Naive thymus-derived CD8-positive, alpha-beta T cell (primary cell): ENCODE results near the gene APOBR. TPM values are rescaled to one million over a fixed set of nuclear protein-coding genes. Genes with fewer than 3 reads are reported as not detected.

Experiments
- ATAC-seq, 2 donors: fragments of 150-1000 bp; cut with Tn5 transposase in 1 of 2; sonication (Bioruptor Pico), chemical (Tn5 transposase) in 1 of 2; 1 replicate in 1 of 2; 2 replicates in 1 of 2; pipeline ENCODE4 v1.10.0; 2021; ENCODE audit warnings: mild to moderate bottlenecking in 2 of 2, moderate library complexity in 2 of 2
- POLR2A ChIA-PET: fragments of 350-600 bp; sonication (Branson Sonifier 250); formaldehyde crosslinking; loops from one replicate; lab custom pipeline; 2021; ENCODE audit warnings: antibody characterized with exemption; lab: Charles Lee
- DNase-seq, 10 donors: peaks; one replicate each; pipeline versions ENCODE4 v3.0.0 to v3.0.0-alpha.2; 2020 to 2022
- H3K27ac Mint-ChIP-seq, 10 donors: one replicate each; pipeline ENCODE4 v1.8.0; 2020 to 2022; ENCODE audit warnings: mild to moderate bottlenecking in 10 of 10, mixed read lengths in 10 of 10, moderate library complexity in 4 of 10, inconsistent platforms in 1 of 10
- H3K27me3 Mint-ChIP-seq, 5 donors: one replicate each; pipeline ENCODE4 v1.8.0; 2021 to 2022; ENCODE audit warnings: mixed read lengths in 5 of 5
- H3K36me3 Mint-ChIP-seq, 3 donors: one replicate each; pipeline ENCODE4 v1.8.0; 2020 to 2022; ENCODE audit warnings: mixed read lengths in 3 of 3, mild to moderate bottlenecking in 2 of 3, inconsistent platforms in 1 of 3
- H3K4me1 Mint-ChIP-seq, 4 donors: one replicate each; pipeline ENCODE4 v1.8.0; 2021 to 2022; ENCODE audit warnings: mixed read lengths in 4 of 4
- H3K4me3 Mint-ChIP-seq, 10 donors: one replicate each; pipeline ENCODE4 v1.8.0; 2020 to 2022; ENCODE audit warnings: mild to moderate bottlenecking in 10 of 10, mixed read lengths in 10 of 10, moderate library complexity in 6 of 10, inconsistent platforms in 1 of 10
- H3K9me3 Mint-ChIP-seq, 9 donors: one replicate each; pipeline ENCODE4 v1.8.0; 2020 to 2022; ENCODE audit warnings: mixed read lengths in 9 of 9, mild to moderate bottlenecking in 3 of 9, inconsistent platforms in 1 of 9, moderate library complexity in 1 of 9
- polyA plus RNA-seq, 3 donors: library from polyadenylated mRNA; unstranded; fragments of 300-500 nt; fragmentation: Illumina TruSeq; gene quantifications; one replicate each; pipeline ENCODE4 v1.2.3, GENCODE V29; 2021
- total RNA-seq, 8 experiments: library from RNA in 2 of 8; stranded (reverse) in 2 of 8; gene quantifications; one replicate each; pipeline ENCODE4 v1.2.3 and lab custom pipeline; 2021 to 2026

Gene APOBR
- total and polyA plus RNA-seq, 5 experiments from 2014 or later, result 0.38 to 9.0 (median 1.1) TPM

- POLR2A ChIA-PET, result interaction anchor here (4.0 kb wide), 1 partner anchor 53 kb away, joined by 21 read pairs; the partner anchor contains the start of gene APOBR
- Mint-ChIP-seq H3K4me3 (no peak overlapping the region), H3K27me3 (no peaks in the 10 kb centered on the region), H3K9me3 (no peaks in the 10 kb centered on the region), H3K36me3 (no peaks in the 10 kb centered on the region), H3K27ac (peak overlapping the region in 1 of 10 donors; percentile 41), H3K4me1 (peaks cover 4 to 12% (median 10%) of the 10 kb centered on the region in 4 donors)
- DNase-seq (no peak), ATAC-seq (no peak)
Measured at GRCh38 chr16:28546626-28547025, 52.2 kb downstream of the APOBR start.

- POLR2A ChIA-PET, result interaction anchor here (4.0 kb wide), 1 partner anchor 55 kb away, joined by 21 read pairs; the partner anchor contains the start of gene APOBR
- DNase-seq (no peak), ATAC-seq (no peak)
- Mint-ChIP-seq H3K27me3 (no peaks in the 10 kb centered on the region), H3K27ac (no peak overlapping the region), H3K4me1 (peaks cover 4 to 11% (median 7%) of the 10 kb centered on the region in 4 donors), H3K4me3 (no peak overlapping the region), H3K36me3 (no peaks in the 10 kb centered on the region), H3K9me3 (no peaks in the 10 kb centered on the region)
Measured at GRCh38 chr16:28548306-28548802, 53.9 kb downstream of the APOBR start.

Other genes starting within 250 kb of the APOBR start
- gene SBK1, start 202.1 kb upstream of the APOBR start, total RNA-seq, result 10 to 100 TPM; 20.6 to 21.3 TPM
- gene SBK1, start 202.1 kb upstream of the APOBR start, polyA plus RNA-seq, result 10 to 100 TPM in 1 of 3 donors, 1 to 10 TPM in 2; 5.7 to 19.9 (median 7.4) TPM
- 1 to 10 TPM; 6.1 to 6.9 TPM for gene NPIPB6, start 131.1 kb upstream of the APOBR start, total RNA-seq
- gene NPIPB6, start 131.1 kb upstream of the APOBR start, polyA plus RNA-seq, result under 1 TPM in 1 of 3 donors, not detected in 2; 0.35 TPM
- 10 to 100 TPM; 17.5 to 19.0 TPM for gene EIF3CL, start 90.8 kb upstream of the APOBR start, total RNA-seq
- 10 to 100 TPM; 24.1 to 46.0 (median 29.7) TPM for gene EIF3CL, start 90.8 kb upstream of the APOBR start, polyA plus RNA-seq
- under 1 TPM; 0.68 to 0.69 TPM for gene NPIPB7, start 22.3 kb upstream of the APOBR start, total RNA-seq
- gene NPIPB7, start 22.3 kb upstream of the APOBR start, polyA plus RNA-seq, result under 1 TPM in 1 of 3 donors, not detected in 2; 0.27 TPM
- gene CLN3, start 2.6 kb upstream of the APOBR start, total RNA-seq, result 10 to 100 TPM; 71.0 to 79.6 TPM
- 10 to 100 TPM; 16.2 to 27.2 (median 17.2) TPM for gene CLN3, start 2.6 kb upstream of the APOBR start, polyA plus RNA-seq
- gene IL27, start 12.2 kb downstream of the APOBR start, total RNA-seq, result not detected
- gene IL27, start 12.2 kb downstream of the APOBR start, polyA plus RNA-seq, result not detected
- gene NUPR1, start 44.3 kb downstream of the APOBR start, total RNA-seq, result under 1 TPM in 1 of 2 experiments, not detected in 1; 0.05 TPM
- gene NUPR1, start 44.3 kb downstream of the APOBR start, polyA plus RNA-seq, result not detected
- 10 to 100 TPM; 68.3 to 73.0 TPM for gene SGF29, start 59.3 kb downstream of the APOBR start, total RNA-seq
- 10 to 100 TPM; 48.3 to 71.7 (median 50.4) TPM for gene SGF29, start 59.3 kb downstream of the APOBR start, polyA plus RNA-seq
- 1 to 10 TPM in 1 of 2 experiments, under 1 TPM in 1; 0.66 to 2.1 TPM for gene SULT1A2, start 102.4 kb downstream of the APOBR start, total RNA-seq
- not detected for gene SULT1A2, start 102.4 kb downstream of the APOBR start, polyA plus RNA-seq
- gene SULT1A1, start 115.4 kb downstream of the APOBR start, total RNA-seq, result 10 to 100 TPM; 20.5 to 20.9 TPM
- 10 to 100 TPM in 1 of 3 donors, 1 to 10 TPM in 2; 3.3 to 12.6 (median 9.7) TPM for gene SULT1A1, start 115.4 kb downstream of the APOBR start, polyA plus RNA-seq
- 1 to 10 TPM; 4.5 to 5.4 TPM for gene NPIPB8, start 143.4 kb downstream of the APOBR start, total RNA-seq
- gene NPIPB8, start 143.4 kb downstream of the APOBR start, polyA plus RNA-seq, result under 1 TPM in 1 of 3 donors, not detected in 2; 0.53 TPM
- gene EIF3C, start 216.8 kb downstream of the APOBR start, total RNA-seq, result 100 to 1,000 TPM; 271 to 279 TPM
- gene EIF3C, start 216.8 kb downstream of the APOBR start, polyA plus RNA-seq, result 100 to 1,000 TPM; 208 to 320 (median 221) TPM